HL-60 (cell line): ENCODE results near the gene IGLON5.

ENCODE experiments used
- TF ChIP-seq, protein P1 (sequence below): IDR thresholded peaks from one replicate; pipeline ENCODE4 v1.5.1; 2011; ENCODE audit warnings: low read length, control low read depth, inconsistent platforms; ENCODE audit not compliant: insufficient read depth
- TF ChIP-seq, protein P2 (sequence below): IDR thresholded peaks from 2 replicates; pipeline ENCODE4 v1.6.1; 2012; ENCODE audit warnings: low read depth; ENCODE audit not compliant: insufficient replicate concordance

DNA sequence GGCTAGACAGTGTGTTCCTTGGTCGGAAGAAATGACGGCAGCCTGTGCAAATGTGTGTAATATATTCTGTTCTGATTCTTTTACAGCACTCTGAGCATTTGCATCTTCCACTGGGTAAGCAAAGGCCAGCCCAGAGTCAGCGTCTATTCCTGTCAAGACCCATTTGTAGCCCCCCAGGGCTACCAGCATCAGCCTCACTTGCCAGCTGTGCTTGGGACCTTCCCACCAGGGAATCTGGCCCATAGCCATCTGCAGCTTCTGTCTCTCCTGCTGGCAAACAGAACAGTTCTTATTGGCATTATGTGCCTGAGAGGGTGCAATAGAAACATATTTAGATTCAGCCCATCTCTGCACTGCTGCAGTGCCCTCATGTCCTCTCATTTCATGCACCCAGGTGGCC, 6.0 kb upstream of the IGLON5 start:
- TF ChIP-seq, protein P1, sequence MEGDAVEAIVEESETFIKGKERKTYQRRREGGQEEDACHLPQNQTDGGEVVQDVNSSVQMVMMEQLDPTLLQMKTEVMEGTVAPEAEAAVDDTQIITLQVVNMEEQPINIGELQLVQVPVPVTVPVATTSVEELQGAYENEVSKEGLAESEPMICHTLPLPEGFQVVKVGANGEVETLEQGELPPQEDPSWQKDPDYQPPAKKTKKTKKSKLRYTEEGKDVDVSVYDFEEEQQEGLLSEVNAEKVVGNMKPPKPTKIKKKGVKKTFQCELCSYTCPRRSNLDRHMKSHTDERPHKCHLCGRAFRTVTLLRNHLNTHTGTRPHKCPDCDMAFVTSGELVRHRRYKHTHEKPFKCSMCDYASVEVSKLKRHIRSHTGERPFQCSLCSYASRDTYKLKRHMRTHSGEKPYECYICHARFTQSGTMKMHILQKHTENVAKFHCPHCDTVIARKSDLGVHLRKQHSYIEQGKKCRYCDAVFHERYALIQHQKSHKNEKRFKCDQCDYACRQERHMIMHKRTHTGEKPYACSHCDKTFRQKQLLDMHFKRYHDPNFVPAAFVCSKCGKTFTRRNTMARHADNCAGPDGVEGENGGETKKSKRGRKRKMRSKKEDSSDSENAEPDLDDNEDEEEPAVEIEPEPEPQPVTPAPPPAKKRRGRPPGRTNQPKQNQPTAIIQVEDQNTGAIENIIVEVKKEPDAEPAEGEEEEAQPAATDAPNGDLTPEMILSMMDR: no peak
- TF ChIP-seq, protein P2, sequence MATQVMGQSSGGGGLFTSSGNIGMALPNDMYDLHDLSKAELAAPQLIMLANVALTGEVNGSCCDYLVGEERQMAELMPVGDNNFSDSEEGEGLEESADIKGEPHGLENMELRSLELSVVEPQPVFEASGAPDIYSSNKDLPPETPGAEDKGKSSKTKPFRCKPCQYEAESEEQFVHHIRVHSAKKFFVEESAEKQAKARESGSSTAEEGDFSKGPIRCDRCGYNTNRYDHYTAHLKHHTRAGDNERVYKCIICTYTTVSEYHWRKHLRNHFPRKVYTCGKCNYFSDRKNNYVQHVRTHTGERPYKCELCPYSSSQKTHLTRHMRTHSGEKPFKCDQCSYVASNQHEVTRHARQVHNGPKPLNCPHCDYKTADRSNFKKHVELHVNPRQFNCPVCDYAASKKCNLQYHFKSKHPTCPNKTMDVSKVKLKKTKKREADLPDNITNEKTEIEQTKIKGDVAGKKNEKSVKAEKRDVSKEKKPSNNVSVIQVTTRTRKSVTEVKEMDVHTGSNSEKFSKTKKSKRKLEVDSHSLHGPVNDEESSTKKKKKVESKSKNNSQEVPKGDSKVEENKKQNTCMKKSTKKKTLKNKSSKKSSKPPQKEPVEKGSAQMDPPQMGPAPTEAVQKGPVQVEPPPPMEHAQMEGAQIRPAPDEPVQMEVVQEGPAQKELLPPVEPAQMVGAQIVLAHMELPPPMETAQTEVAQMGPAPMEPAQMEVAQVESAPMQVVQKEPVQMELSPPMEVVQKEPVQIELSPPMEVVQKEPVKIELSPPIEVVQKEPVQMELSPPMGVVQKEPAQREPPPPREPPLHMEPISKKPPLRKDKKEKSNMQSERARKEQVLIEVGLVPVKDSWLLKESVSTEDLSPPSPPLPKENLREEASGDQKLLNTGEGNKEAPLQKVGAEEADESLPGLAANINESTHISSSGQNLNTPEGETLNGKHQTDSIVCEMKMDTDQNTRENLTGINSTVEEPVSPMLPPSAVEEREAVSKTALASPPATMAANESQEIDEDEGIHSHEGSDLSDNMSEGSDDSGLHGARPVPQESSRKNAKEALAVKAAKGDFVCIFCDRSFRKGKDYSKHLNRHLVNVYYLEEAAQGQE: no peak
